PFSK-1 (cell line): Measurements from ENCODE around the gene BRINP2.
A peak's percentile ranks its signal among the peaks of the same experiment; 100 is the strongest.

Experiments
- FOXP2 ChIP-seq: optimal IDR thresholded peaks from 2 replicates; pipeline ENCODE3; 2011; ENCODE audit warnings: borderline replicate concordance, control low read depth, inconsistent platforms; ENCODE audit not compliant: insufficient read depth; ENCODE audit errors: extremely low read length, extremely low read depth
- POLR2AphosphoS5 ChIP-seq: IDR thresholded peaks from 2 replicates; pipeline ENCODE4 v1.6.1; 2012; ENCODE audit warnings: low read depth, mild to moderate bottlenecking, control low read depth, low read length, moderate library complexity
- REST ChIP-seq, 2 experiments: IDR thresholded peaks; 2 replicates each; pipeline versions ENCODE4 v1.6.1 to v1.8.0; 2011 to 2012; ENCODE audit warnings: low read depth in 2 of 2, low read length in 2 of 2, control low read depth in 1 of 2, inconsistent platforms in 1 of 2, mild to moderate bottlenecking in 1 of 2, moderate library complexity in 1 of 2; ENCODE audit not compliant: insufficient read depth in 1 of 2
- SIN3A ChIP-seq: IDR thresholded peaks from 2 replicates; pipeline ENCODE4 v1.6.1; 2012; ENCODE audit warnings: mild to moderate bottlenecking, low read length, moderate library complexity, borderline replicate concordance; ENCODE audit not compliant: insufficient read depth
- TAF1 ChIP-seq: IDR thresholded peaks from 2 replicates; pipeline ENCODE4 v1.6.1; 2012; ENCODE audit warnings: low read length, control low read depth, borderline replicate concordance; ENCODE audit not compliant: insufficient read depth

The BRINP2 gene

GRCh38 chr1:177255411-177255810, 84.7 kb downstream of the BRINP2 start:
- peak; percentile 46; the same call in 1 of the 2 replicates for TF ChIP-seq TAF1
- TF ChIP-seq SIN3A, result peak; percentile 26; the same call in 1 of the 2 replicates
- no peak; the same call in 1 of the 2 replicates for TF ChIP-seq POLR2AphosphoS5
- TF ChIP-seq FOXP2, result peak; percentile 17

- TF ChIP-seq TAF1 (peak; percentile 39; the same call in 1 of the 2 replicates), REST (IDR thresholded peaks at IDR 0.05; ENCODE audit: insufficient read depth in 1 of 2, low read depth in 2 of 2, low read length in 2 of 2) (0 out of 4 replicates have a peak, but pooled peaks of 1 of the 2 experiments have one; percentile 32), FOXP2 (peak; percentile 39), SIN3A (no peak; the same call in 1 of the 2 replicates), POLR2AphosphoS5 (no peak; the same call in 1 of the 2 replicates)
Observed at GRCh38 chr1:177256153-177257075, 85.7 kb downstream of the BRINP2 start.

- TF ChIP-seq SIN3A (no peak), FOXP2 (no peak), REST (IDR thresholded peaks at IDR 0.05; ENCODE audit: insufficient read depth in 1 of 2, low read depth in 2 of 2, low read length in 2 of 2) (no peak), TAF1 (no peak), POLR2AphosphoS5 (no peak)
Observed at GRCh38 chr1:177257128-177257527, 86.4 kb downstream of the BRINP2 start.

GRCh38 chr1:177257576-177257975, 86.8 kb downstream of the BRINP2 start:
- TF ChIP-seq FOXP2, result no peak
- no peak for TF ChIP-seq TAF1
- no peak for TF ChIP-seq POLR2AphosphoS5
- TF ChIP-seq REST (IDR thresholded peaks at IDR 0.05; ENCODE audit: insufficient read depth in 1 of 2, low read depth in 2 of 2, low read length in 2 of 2), result no peak
- no peak for TF ChIP-seq SIN3A

GRCh38 chr1:177270863-177271262, 100.1 kb downstream of the BRINP2 start:
- TF ChIP-seq FOXP2 (no peak), SIN3A (no peak), TAF1 (no peak), POLR2AphosphoS5 (no peak), REST (IDR thresholded peaks at IDR 0.05; ENCODE audit: insufficient read depth in 1 of 2, low read depth in 2 of 2, low read length in 2 of 2) (no peak)
